Measurements from ENCODE around the gene CCS.
"Not testable (repeated sequence)": the region's sequence is repeated elsewhere in the genome, so short reads cannot be mapped to it uniquely, and the experiment has no call there.

The CCS gene, protein sequence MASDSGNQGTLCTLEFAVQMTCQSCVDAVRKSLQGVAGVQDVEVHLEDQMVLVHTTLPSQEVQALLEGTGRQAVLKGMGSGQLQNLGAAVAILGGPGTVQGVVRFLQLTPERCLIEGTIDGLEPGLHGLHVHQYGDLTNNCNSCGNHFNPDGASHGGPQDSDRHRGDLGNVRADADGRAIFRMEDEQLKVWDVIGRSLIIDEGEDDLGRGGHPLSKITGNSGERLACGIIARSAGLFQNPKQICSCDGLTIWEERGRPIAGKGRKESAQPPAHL

DNA sequence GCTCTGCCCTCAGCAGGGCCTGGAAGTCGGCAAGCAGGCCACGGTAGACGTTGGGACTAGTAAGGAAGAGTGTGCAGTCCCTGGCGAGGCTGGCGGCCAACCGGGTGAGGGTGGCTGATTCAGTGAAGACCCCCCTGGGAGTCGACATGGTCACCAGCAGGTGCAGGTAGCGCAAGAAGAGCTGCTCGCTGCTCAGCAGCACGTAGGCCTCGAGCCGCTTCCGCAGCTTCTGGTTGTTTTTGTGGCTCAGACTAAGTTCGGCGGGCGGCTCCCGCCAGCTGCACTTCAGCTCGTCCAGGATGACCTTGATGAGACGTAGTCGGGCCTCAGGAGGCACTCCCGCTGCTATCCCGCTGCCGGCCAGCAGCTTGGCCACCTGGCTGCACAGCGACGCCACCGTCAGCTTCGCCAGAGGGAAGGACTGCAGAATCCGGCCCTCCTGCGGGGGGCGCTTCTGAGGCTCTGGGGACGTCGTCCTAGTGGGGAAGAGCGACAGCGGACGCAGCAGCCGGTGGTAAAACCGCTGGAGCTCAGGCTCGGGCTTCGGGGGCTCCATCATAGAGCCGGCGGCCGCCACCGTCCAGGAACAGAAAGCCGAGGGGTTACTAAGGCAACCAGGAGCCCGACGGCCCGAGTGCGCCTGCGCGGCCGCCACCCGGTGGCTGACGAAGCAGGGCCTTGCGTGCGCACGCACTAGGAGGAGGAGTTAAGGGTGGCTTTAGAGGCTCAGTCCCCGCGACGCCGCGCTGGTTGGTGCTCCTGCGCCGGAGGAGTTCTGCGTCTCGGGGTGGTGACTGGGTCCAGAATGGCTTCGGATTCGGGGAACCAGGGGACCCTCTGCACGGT lies at the start of gene CCS, which contains the start of gene CCDC87:
Gene CCS, plus strand, starts transcription at position 729 of the 846 bp plus-strand sequence. Its CDS starts 77 bp downstream, at position 806.
Gene CCDC87, minus strand, starts transcription at position 607 of the 846 bp plus-strand sequence. Its CDS starts 48 bp downstream, at position 559.
- H3K27ac Mint-ChIP-seq, result peak within 1 kb of the TSS; percentile 97
- DNase-seq (ENCODE audit: low spot score in 2 of 2), result peak; percentile 95 to 98

DNA sequence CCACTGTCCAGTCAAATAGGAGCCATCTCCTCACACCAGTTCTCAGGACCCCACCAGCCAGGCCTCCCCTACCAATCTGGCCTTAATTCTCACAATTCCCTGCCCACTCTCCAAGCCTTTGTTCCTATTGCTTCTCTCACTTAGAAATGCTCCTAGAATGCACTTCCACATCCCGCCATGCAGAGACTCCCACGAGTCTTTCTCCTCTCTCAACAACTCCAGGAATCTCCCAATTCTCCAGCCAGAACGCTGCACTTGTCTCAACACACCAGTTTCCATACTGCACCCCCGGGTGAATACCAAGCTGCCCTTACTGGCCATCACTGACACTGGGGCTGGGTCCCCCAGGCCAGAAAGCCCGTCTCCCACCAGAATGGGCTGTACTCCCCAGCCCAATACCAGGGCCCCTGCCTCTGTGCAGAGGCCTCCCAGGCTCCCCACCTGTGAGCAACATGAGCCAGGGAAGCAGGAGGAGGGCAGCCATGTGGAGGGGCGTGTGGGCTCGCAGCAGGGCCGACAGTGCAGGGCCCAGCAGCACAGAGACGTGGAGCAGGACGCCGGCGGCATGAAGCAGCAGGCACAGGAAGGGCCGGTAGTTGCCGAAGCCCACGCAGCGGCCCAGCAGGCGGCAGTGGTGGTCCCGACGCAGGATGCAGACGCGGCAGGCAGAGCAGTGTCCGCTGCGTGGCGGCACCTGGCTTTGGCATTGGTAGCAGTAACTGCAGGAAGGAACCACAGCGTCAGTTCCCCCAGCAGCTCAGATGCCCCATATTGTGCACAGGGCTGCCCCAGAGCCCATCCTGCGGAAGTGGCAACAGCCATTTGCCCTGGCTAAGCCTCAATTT lies 49.5 kb upstream of the CCS start:
- Mint-ChIP-seq H3K36me3 (peaks cover 38% of the 10 kb centered on the region), H3K27ac (peak overlapping the region; percentile 90), H3K4me1 (peaks cover 49% of the 10 kb centered on the region), H3K4me3 (peak overlapping the region; percentile 82), H3K9me3 (no peaks in the 10 kb centered on the region)
- ATAC-seq (peak; percentile 60), DNase-seq (ENCODE audit: low spot score in 2 of 2) (peak; percentile 38 to 79)

More for the DNA sequence above, at the start of gene CCS, which contains the start of gene CCDC87:
- peaks cover 37% of the 10 kb centered on the region for H3K4me1 Mint-ChIP-seq
- H3K9me3 Mint-ChIP-seq, result no peaks in the 10 kb centered on the region
- peaks cover 10% of the 10 kb centered on the region for H3K36me3 Mint-ChIP-seq
- H3K4me3 Mint-ChIP-seq, result peak within 1 kb of the TSS; percentile 98
- ATAC-seq, result peak; percentile 97

DNA sequence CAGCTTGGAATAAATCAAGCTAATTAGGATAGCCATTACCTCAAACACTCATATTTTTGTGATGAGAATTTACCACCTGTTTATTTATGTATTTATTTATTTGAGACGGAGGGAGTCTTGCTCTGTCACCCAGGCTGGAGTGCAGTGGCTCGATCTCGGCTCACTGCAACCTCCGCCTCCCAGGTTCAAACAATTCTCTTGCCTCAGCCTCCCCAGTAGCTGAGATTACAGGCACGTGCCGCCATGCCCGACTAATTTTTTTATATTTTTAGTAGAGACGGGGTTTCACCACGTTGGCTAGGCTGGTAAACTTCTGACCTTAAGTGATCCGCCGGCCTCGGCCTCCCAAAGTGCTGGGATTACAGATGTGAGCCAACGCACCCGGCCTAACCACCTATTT lies 48.0 kb upstream of the CCS start:
- not testable (repeated sequence) for H3K9me3 Mint-ChIP-seq; ATAC-seq; DNase-seq (ENCODE audit: low spot score in 2 of 2)
- Mint-ChIP-seq H3K4me1 (peaks cover 49% of the 10 kb centered on the region), H3K4me3 (peak overlapping the region; percentile 82), H3K36me3 (peaks cover 27% of the 10 kb centered on the region), H3K27ac (peak overlapping the region; percentile 85)

DNA sequence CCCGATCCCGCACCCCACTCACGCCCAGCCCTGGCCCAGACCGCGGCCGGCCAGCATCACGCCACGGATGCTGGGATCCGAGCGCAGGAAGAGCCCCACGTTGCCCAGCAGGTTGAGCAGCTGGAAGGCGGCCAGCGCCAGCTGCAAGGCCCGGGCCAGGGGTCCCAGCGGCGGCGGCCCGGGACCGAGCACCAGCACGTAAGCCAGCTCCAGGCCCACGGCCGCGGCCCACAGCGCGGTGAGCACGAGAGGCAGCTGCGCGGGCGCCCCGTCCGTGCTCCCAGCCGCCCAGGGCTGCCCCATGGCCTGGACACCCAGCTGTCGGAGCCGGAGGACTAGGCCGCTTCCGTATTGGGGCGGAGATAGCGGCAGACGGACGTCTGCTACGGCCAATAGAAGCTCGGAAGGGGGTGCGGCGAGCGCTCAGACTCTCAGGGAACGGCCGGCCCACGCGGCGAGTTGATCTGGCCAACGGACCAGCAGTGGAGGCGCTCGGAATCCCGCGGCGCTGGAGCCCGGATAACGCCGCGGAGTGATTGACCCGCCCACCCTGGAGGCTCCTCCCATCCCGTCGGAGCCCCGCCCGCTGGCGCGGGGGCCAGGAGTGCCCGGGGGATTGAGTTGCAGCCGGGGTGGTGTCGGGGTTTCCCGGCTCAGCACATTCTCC lies 47.2 kb upstream of the CCS start, which contains the start of gene ZDHHC24:
Gene ZDHHC24, minus strand, starts transcription at position 348 of the 667 bp plus-strand sequence. Its CDS starts 45 bp downstream, at position 303.
- Mint-ChIP-seq H3K36me3 (peaks cover 19% of the 10 kb centered on the region), H3K4me3 (peak within 1 kb of the TSS; percentile 82), H3K4me1 (peaks cover 49% of the 10 kb centered on the region), H3K27ac (peak within 1 kb of the TSS; percentile 85), H3K9me3 (no peaks in the 10 kb centered on the region)
- ATAC-seq (peak; percentile 92), DNase-seq (ENCODE audit: low spot score in 2 of 2) (peak; percentile 90 to 97)

DNA sequence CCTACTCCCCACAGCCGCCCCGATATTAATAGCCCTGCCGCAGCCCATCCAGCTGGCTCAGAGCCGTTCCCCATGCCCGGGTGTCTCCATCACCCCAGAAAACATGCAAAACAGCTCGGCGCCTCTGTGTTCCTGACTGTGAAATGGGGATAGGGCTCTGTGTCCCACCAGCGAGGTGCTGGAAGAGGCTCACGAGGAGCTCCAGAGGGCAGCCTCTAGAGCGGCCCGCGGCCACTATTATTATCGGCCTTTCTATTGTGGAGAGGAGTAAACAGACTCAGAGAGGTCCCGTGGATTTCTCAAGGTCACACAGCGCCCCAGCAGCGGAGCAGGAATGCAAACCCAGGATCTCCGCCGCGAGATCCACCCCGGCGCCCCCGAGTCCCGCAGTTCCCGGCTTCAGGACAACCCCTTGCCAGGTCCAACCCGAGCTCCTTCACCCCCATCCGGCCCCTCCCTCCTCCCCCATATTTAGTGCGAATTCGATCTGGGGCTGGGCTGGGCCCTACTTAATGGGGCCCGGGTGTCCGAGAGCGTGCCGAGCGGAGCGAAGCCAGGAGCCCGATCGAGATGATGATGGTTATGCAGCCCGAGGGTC lies 46.5 kb upstream of the CCS start, which contains the start of gene ACTN3:
Gene ACTN3, plus strand, starts transcription at position 536 of the 598 bp plus-strand sequence. Its CDS starts 35 bp downstream, at position 571.
- DNase-seq (ENCODE audit: low spot score in 2 of 2) (no peak), ATAC-seq (peak; percentile 3)
- peaks cover 47% of the 10 kb centered on the region for H3K4me1 Mint-ChIP-seq
- H3K27ac Mint-ChIP-seq, result peak within 1 kb of the TSS; percentile 85
- H3K4me3 Mint-ChIP-seq, result peak within 1 kb of the TSS; percentile 82
- H3K36me3 Mint-ChIP-seq, result peaks cover 12% of the 10 kb centered on the region
- H3K9me3 Mint-ChIP-seq, result no peaks in the 10 kb centered on the region

DNA sequence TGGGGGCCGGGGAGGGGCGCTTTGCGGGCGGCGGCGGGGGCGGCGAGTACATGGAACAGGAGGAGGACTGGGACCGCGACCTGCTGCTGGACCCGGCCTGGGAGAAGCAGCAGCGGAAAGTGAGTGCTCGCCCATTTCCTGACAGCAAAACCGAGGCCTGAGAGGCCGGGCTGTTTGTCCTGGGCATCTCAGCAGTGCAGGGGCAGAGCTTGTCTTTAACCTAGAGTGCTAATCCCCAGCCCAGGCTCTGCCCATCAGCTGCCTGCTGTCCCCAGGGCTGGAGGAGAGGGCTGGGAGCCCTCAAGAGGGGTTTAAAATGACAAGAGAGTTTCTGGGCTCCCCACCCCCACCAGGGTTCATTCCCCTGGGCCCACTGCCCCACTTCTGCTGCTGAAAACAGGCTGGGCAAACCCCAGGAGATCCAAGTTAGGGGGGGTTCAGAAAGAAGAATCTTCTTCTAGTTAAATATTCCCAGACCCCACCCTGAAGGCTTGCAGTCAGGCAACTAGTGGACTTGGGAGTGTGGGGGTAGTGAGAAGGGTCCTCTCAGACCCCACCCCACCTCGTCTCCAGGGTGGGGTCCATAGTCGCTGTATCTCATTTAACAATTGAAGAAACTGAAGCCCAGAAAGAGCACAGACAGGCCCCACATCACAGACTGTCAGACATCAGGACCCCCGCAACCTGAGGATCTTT lies 45.9 kb upstream of the CCS start:
- ATAC-seq, result no peak
- peak overlapping the region; percentile 85 for H3K27ac Mint-ChIP-seq
- peaks cover 6% of the 10 kb centered on the region for H3K36me3 Mint-ChIP-seq
- no peaks in the 10 kb centered on the region for H3K9me3 Mint-ChIP-seq
- peaks cover 40% of the 10 kb centered on the region for H3K4me1 Mint-ChIP-seq
- DNase-seq (ENCODE audit: low spot score in 2 of 2), result no peak
- H3K4me3 Mint-ChIP-seq, result peak overlapping the region; percentile 82

DNA sequence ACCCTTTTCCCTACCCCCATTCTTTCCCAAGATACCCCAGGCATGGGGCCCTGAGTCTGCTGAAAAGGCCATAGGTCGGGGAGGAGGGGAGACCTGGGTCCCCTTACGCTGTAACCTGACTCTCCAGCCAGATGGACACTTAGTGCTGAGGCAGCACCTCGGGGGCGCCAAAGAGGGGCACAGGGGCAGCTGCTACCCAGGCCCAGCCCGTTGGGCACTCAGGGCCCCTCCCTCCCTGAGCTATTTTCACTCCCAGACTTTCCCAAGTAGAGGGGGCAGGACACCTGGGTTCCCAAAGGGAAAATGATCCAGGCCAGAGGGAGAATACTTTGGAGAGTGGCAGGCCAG lies 45.3 kb upstream of the CCS start:
- Mint-ChIP-seq H3K36me3 (peaks cover under 1% of the 10 kb centered on the region), H3K9me3 (no peaks in the 10 kb centered on the region), H3K27ac (no peak overlapping the region), H3K4me3 (peak overlapping the region; percentile 82), H3K4me1 (peaks cover 35% of the 10 kb centered on the region)
- DNase-seq (ENCODE audit: low spot score in 2 of 2) (no peak), ATAC-seq (no peak)

DNA sequence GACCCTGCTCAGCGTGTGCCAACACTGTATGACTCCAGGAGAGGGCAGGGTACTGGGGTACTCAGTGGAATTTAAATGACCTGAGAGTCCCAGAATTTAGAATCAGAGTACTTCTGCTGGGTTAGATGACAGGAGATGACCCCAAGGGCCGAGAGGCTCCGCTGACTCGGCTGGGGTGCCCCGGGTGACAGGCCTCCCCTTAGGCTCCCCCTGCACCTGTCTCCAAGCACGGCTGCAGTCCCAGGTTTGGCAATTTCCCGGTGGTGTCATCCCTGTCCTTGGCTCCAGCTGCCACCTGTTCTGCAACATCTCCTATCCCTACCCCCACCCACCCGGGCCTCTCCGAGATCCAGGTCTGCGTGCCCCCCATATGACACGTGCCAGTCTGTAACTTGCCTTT lies 44.9 kb upstream of the CCS start:
- Mint-ChIP-seq H3K27ac (no peak overlapping the region), H3K4me3 (peak overlapping the region; percentile 82), H3K9me3 (no peaks in the 10 kb centered on the region), H3K36me3 (no peaks in the 10 kb centered on the region), H3K4me1 (peaks cover 31% of the 10 kb centered on the region)
- no peak for ATAC-seq
- no peak for DNase-seq (ENCODE audit: low spot score in 2 of 2)

DNA sequence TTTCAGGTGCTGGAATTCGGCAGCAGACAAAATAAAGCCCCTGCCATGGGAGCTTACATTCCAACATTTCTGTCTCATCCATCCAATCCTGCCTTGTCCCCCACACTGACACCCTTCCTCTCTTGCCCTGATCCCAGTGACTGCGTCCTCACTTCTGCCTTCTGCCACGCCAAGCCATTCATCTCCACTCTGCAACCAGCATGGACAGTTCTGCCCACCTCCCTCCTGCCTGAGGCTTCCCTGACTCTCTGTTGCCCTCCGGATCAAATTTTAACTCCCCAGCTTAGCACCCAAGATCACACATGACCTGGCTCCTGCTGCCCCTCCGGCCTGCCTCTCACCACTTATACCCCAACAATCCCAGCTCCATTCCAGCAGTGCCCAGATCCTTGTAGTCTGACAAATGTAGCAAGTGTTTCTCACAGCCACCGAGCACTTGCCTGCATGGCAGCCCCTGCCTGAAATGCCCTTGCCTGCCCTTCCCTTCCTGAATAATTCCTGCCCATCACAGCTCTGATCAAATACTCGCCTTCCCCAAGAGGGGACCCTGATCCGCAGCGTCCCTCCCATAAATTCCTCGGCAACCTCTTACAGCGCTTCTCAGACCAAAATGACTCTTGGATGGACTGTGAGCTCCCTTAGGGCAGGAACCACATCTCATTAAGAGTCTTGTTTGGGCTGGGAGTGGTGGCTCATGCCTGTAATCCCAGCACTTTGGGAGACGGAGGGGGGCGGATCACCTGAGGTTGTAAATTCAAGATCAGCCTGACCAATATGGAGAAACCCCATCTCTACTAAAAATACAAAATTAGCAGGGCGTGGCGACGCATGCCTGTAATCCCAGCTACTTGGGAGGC lies 44.0 kb upstream of the CCS start:
- DNase-seq (ENCODE audit: low spot score in 2 of 2), result no peak
- Mint-ChIP-seq H3K36me3 (no peaks in the 10 kb centered on the region), H3K4me3 (no peak overlapping the region), H3K27ac (peak overlapping the region; percentile 1), H3K4me1 (peaks cover 21% of the 10 kb centered on the region), H3K9me3 (no peaks in the 10 kb centered on the region)
- ATAC-seq, result no peak

DNA sequence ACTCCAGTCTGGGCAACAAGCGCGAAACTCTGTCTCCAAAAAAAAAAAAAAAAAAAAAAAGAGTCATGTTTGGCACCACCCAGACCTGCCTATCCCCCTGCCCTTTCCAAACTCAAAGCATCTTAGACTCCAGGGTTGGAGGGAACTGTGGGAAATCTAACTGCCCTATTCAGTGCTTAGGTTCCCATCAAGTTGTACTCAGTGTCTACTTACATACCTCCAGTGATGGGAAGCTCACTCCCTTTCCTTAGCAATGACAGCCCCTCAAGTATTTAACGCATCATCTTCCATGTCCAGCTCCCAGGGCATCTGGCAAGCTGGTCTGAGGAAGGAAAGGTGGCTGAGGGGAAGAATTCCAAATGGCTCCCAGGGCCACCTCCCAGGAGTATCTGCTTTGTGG lies 43.3 kb upstream of the CCS start:
- H3K36me3 Mint-ChIP-seq, result no peaks in the 10 kb centered on the region
- H3K4me1 Mint-ChIP-seq, result peaks cover 15% of the 10 kb centered on the region
- ATAC-seq (no peak), DNase-seq (ENCODE audit: low spot score in 2 of 2) (no peak)
- no peaks in the 10 kb centered on the region for H3K9me3 Mint-ChIP-seq
- no peak overlapping the region for H3K27ac Mint-ChIP-seq
- no peak overlapping the region for H3K4me3 Mint-ChIP-seq

DNA sequence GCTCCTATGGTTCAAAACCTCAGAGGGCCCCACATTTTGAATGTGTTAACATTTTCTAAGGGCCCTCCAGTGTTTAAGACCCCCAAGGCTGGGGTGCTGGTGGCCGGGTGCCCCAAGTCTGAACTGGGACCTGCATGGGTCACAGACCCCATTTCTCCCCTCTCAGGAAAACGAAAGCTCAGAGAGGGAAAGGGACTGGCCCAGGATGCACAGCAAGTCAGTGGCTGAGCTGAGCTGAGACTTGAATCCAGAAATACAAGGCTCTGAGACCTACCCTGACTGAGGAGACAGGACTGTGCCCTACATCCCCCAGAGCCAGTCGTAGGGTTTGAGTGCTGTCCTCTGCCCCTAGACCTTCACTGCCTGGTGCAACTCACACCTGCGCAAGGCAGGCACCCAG lies 42.1 kb upstream of the CCS start:
- no peak overlapping the region for H3K27ac Mint-ChIP-seq
- no peaks in the 10 kb centered on the region for H3K9me3 Mint-ChIP-seq
- no peaks in the 10 kb centered on the region for H3K36me3 Mint-ChIP-seq
- no peak for DNase-seq (ENCODE audit: low spot score in 2 of 2)
- ATAC-seq, result no peak
- no peak overlapping the region for H3K4me3 Mint-ChIP-seq
- H3K4me1 Mint-ChIP-seq, result peaks cover 9% of the 10 kb centered on the region

DNA sequence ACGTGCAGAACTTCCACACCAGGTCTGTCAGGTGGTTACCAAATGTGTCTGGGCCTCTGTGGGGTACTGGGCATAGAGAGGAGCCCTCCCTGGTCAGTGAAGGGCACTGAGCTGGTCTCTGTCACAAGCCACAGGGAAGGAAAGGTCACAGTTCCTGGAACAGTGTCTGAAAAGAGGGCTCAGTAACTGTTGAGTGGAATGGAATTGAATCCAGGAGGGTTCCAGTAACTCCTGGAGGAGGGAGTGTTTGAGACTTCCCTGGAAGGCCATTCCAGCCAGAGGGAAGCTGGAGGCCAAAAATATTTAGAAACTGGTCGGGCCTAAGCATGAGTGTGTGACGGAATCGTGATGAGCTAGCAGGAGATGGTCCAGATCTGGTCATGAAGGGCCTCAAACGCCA lies 38.4 kb upstream of the CCS start:
- Mint-ChIP-seq H3K36me3 (no peaks in the 10 kb centered on the region), H3K4me1 (no peaks in the 10 kb centered on the region), H3K27ac (no peak overlapping the region)

DNA sequence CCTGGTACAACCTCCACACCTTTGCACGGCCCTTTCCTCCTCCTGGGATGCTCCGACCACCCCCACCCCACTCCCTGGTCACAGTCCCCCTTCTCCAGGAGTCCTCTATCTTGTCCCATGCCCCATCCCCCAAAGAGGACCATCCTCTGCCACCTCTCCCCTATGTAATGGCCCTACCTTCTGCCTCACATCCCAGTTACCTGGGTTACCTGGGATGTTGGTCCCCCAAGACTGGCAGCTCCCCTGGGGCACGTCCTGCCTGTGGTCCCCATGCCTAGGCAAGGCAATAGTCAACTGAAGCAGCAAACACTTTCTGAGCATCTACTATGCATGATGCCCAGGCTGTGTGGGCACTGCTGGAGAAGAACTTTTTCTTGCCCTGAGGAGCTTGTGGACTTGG lies 37.6 kb upstream of the CCS start:
- no peaks in the 10 kb centered on the region for H3K9me3 Mint-ChIP-seq
- H3K4me3 Mint-ChIP-seq, result no peak overlapping the region
- no peaks in the 10 kb centered on the region for H3K36me3 Mint-ChIP-seq
- H3K27ac Mint-ChIP-seq, result no peak overlapping the region
- ATAC-seq, result no peak
- H3K4me1 Mint-ChIP-seq, result no peaks in the 10 kb centered on the region
- DNase-seq (ENCODE audit: low spot score in 2 of 2), result no peak

More for the DNA sequence above, 38.4 kb upstream of the CCS start:
- no peak for DNase-seq (ENCODE audit: low spot score in 2 of 2)
- H3K9me3 Mint-ChIP-seq, result no peaks in the 10 kb centered on the region
- no peak overlapping the region for H3K4me3 Mint-ChIP-seq
- no peak for ATAC-seq
